K562 (cell line): ENCODE results near the gene BMP8B. TPM values are rescaled to one million over a fixed set of nuclear protein-coding genes. Genes with fewer than 3 reads are reported as not detected.

Source experiments
- BDP1 ChIP-seq: IDR thresholded peaks from 3 replicates; pipeline ENCODE4 v1.6.1; 2011; ENCODE audit not compliant: insufficient read length, insufficient read depth
- CEBPB ChIP-seq: fragments of 450-650 bp; IDR thresholded peaks from 2 replicates; pipeline ENCODE4 v1.6.1; 2016; ENCODE audit warnings: missing genetic modification characterization, missing compliant biosample characterization
- ELF2 ChIP-seq: fragments of 250-450 bp; sonication (Bioruptor Pico); IDR thresholded peaks from 2 replicates; pipeline ENCODE4 v1.5.0; 2021; ENCODE audit warnings: mild to moderate bottlenecking
- FIP1L1 ChIP-seq: fragments of 200-400 bp; formaldehyde crosslinking; IDR thresholded peaks from 2 replicates; pipeline ENCODE4 v1.6.1; 2018; ENCODE audit warnings: mild to moderate bottlenecking, low read depth, low read length; ENCODE audit not compliant: poor library complexity, severe bottlenecking
- KDM4B ChIP-seq, 2 experiments: fragments of 450-650 bp in 1 of 2; sonication (generic) in 1 of 2; IDR thresholded peaks; 2 replicates each; pipeline ENCODE4 v1.6.1; 2016 to 2017; ENCODE audit warnings: borderline replicate concordance in 2 of 2, antibody characterized with exemption in 1 of 2, low read depth in 1 of 2, mild to moderate bottlenecking in 1 of 2
- MCM5 ChIP-seq: fragments of 450-650 bp; IDR thresholded peaks from 2 replicates; pipeline ENCODE4 v1.6.1; 2016; ENCODE audit warnings: low read depth
- MTA2 ChIP-seq: fragments of 450-650 bp; IDR thresholded peaks from 2 replicates; pipeline ENCODE4 v1.6.1; 2016; ENCODE audit warnings: low read depth
- PHF20 ChIP-seq: fragments of 450-650 bp; IDR thresholded peaks from 2 replicates; pipeline ENCODE4 v1.6.1; 2018; ENCODE audit not compliant: partially characterized antibody
- POU5F1 ChIP-seq: fragments of 150-350 bp; IDR thresholded peaks from 2 replicates; pipeline ENCODE4 v1.6.1; 2014; ENCODE audit warnings: borderline replicate concordance, low read length, low read depth, mild to moderate bottlenecking; ENCODE audit not compliant: partially characterized antibody
- SRSF3 ChIP-seq: fragments of 200-400 bp; formaldehyde crosslinking; IDR thresholded peaks from 2 replicates; pipeline ENCODE4 v1.6.1; 2016; ENCODE audit warnings: mild to moderate bottlenecking, low read length, moderate library complexity; ENCODE audit not compliant: insufficient read depth
- TBP ChIP-seq: optimal IDR thresholded peaks from 2 replicates; pipeline ENCODE3; 2011; ENCODE audit warnings: low read depth, low read length, improper control_type of control experiment
- YBX1 ChIP-seq: fragments of 450-650 bp; IDR thresholded peaks from 2 replicates; pipeline ENCODE4 v1.7.1; 2016; ENCODE audit warnings: mild to moderate bottlenecking
- ZBTB1 ChIP-seq: sonication (generic); formaldehyde crosslinking; IDR thresholded peaks from 2 replicates; pipeline ENCODE4 v1.8.1; 2023; ENCODE audit warnings: missing genetic modification reagents, low read depth, mild to moderate bottlenecking, borderline replicate concordance
- ZNF239 ChIP-seq: fragments of 250-450 bp; sonication (Bioruptor Pico); IDR thresholded peaks from 2 replicates; pipeline ENCODE4 v1.4.0; 2020; ENCODE audit warnings: mild to moderate bottlenecking
- ZNF263 ChIP-seq: sonication (generic); formaldehyde crosslinking; IDR thresholded peaks from 2 replicates; pipeline ENCODE4 v1.8.0; 2022; ENCODE audit warnings: mild to moderate bottlenecking, missing genetic modification reagents, borderline replicate concordance
- ZNF668 ChIP-seq: fragments of 250-450 bp; sonication (Bioruptor Pico); IDR thresholded peaks from 2 replicates; pipeline ENCODE4 v1.8.0; 2022; ENCODE audit warnings: mild to moderate bottlenecking, inconsistent platforms
- ZNF695 ChIP-seq: fragments of 450-650 bp; formaldehyde crosslinking; IDR thresholded peaks from 2 replicates; pipeline ENCODE4 v1.4.0; 2020; ENCODE audit warnings: mild to moderate bottlenecking, moderate library complexity
- polyA plus RNA-seq, 8 experiments: library from polyadenylated mRNA; depleted of rRNA in 4 of 8; stranded (reverse) in 5 of 8; unstranded in 3 of 8; fragments of >200 nt; fragmentation: Nextera tagmentation in 2 of 8; fragmentation: Illumina TruSeq in 1 of 8; extraction: Ambion mirVana in 2 of 8; extraction: Trizol in 1 of 8; gene quantifications; 2 replicates each; pipeline versions ENCODE4 v1.2.1 to v1.2.3, GENCODE V29; 2011 to 2014; ENCODE audit warnings: inconsistent platforms in 1 of 8, missing spikeins in 1 of 8
- total RNA-seq, 7 experiments: library from RNA; depleted of rRNA in 6 of 7; stranded (reverse); fragments of >200 nt in 6 of 7; fragmentation: Illumina TruSeq in 2 of 7; extraction: Trizol in 2 of 7; gene quantifications; 2 replicates each; pipeline versions ENCODE4 v1.2.1 to v1.2.3, GENCODE V29; 2011 to 2021; ENCODE audit warnings: low replicate concordance in 1 of 7
- TF ChIP-seq, protein P1 (sequence below): fragments of 250-450 bp; sonication (Bioruptor Pico); IDR thresholded peaks from 2 replicates; pipeline ENCODE4 v1.4.0; 2020; ENCODE audit warnings: borderline replicate concordance
- TF ChIP-seq, protein P2 (sequence below): sonication (generic); formaldehyde crosslinking; IDR thresholded peaks from 2 replicates; pipeline ENCODE4 v1.8.0; 2022; ENCODE audit warnings: mild to moderate bottlenecking, missing genetic modification reagents
- TF ChIP-seq, protein P3 (sequence below), 2 experiments: IDR thresholded peaks; 2 replicates each; pipeline ENCODE4 v1.6.1; 2011; ENCODE audit warnings: borderline replicate concordance in 1 of 2, control low read depth in 1 of 2, low read depth in 1 of 2, low read length in 1 of 2, mild to moderate bottlenecking in 1 of 2, mixed read lengths in 1 of 2, moderate library complexity in 1 of 2; ENCODE audit not compliant: insufficient read depth in 1 of 2, insufficient read length in 1 of 2, poor library complexity in 1 of 2, severe bottlenecking in 1 of 2; ENCODE audit errors: extremely low read depth in 1 of 2
- TF ChIP-seq, protein P4 (sequence below): fragments of 250-450 bp; sonication (Bioruptor Pico); IDR thresholded peaks from 2 replicates; pipeline ENCODE4 v1.8.0; 2021; ENCODE audit warnings: moderate library complexity, mild to moderate bottlenecking, inconsistent platforms

BMP8B gene
- total and polyA plus RNA-seq, 9 of the 15 experiments (the other 6 are each of a cell fraction or from before 2014, with no cell fraction given) = 0.03 to 0.33 (median 0.14) TPM

DNA sequence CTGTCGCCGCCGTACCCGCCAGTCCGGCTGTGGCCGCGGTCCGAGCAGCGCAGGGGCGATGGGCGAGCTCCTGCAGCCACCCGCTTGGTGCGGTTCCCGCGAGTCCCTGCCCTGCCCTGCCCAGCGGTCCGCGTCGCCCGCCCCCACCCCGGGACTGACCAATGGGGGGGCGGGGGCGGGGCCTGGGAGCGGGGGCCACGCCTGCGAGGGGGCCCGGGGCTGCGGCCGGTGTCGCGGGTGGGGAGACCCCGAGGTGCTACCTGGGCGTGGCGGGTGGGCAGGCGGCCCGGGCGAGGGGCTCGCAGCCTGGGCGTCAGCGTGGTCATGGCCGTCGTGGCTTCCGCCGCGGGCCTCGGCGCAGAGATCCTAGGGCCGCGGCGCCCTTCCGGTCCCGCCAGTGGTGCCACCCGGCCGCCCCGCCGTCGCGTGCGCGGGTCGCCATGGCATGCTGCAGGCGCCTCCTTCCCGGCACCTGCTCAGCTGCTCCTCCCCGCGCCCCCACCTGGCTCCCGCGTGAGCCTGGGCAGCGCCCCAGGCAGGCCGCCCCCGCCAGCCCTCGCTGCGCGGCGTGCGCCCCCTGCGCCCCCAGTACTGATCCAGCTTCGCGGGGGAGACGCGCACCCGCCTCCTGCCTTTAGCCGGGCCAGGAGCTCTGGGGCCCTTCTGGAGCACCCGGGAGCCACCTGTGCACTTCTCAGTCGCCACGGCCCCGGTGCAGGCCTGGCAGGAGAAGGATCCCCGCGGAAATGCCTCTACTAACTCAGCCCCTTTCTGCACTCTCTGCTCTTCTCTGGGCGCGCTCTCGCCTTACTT, at the start of gene BMP8B (continued):
- TF ChIP-seq ZNF239 (CRISPR knock-in tag) = no peak
- TF ChIP-seq, protein P1, sequence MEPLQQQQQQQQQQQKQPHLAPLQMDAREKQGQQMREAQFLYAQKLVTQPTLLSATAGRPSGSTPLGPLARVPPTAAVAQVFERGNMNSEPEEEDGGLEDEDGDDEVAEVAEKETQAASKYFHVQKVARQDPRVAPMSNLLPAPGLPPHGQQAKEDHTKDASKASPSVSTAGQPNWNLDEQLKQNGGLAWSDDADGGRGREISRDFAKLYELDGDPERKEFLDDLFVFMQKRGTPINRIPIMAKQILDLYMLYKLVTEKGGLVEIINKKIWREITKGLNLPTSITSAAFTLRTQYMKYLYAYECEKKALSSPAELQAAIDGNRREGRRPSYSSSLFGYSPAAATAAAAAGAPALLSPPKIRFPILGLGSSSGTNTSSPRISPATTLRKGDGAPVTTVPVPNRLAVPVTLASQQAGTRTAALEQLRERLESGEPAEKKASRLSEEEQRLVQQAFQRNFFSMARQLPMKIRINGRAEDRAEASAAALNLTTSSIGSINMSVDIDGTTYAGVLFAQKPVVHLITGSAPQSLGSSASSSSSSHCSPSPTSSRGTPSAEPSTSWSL (CRISPR knock-in tag) = no peak
- TF ChIP-seq ELF2 = no peak
- TF ChIP-seq, protein P2, sequence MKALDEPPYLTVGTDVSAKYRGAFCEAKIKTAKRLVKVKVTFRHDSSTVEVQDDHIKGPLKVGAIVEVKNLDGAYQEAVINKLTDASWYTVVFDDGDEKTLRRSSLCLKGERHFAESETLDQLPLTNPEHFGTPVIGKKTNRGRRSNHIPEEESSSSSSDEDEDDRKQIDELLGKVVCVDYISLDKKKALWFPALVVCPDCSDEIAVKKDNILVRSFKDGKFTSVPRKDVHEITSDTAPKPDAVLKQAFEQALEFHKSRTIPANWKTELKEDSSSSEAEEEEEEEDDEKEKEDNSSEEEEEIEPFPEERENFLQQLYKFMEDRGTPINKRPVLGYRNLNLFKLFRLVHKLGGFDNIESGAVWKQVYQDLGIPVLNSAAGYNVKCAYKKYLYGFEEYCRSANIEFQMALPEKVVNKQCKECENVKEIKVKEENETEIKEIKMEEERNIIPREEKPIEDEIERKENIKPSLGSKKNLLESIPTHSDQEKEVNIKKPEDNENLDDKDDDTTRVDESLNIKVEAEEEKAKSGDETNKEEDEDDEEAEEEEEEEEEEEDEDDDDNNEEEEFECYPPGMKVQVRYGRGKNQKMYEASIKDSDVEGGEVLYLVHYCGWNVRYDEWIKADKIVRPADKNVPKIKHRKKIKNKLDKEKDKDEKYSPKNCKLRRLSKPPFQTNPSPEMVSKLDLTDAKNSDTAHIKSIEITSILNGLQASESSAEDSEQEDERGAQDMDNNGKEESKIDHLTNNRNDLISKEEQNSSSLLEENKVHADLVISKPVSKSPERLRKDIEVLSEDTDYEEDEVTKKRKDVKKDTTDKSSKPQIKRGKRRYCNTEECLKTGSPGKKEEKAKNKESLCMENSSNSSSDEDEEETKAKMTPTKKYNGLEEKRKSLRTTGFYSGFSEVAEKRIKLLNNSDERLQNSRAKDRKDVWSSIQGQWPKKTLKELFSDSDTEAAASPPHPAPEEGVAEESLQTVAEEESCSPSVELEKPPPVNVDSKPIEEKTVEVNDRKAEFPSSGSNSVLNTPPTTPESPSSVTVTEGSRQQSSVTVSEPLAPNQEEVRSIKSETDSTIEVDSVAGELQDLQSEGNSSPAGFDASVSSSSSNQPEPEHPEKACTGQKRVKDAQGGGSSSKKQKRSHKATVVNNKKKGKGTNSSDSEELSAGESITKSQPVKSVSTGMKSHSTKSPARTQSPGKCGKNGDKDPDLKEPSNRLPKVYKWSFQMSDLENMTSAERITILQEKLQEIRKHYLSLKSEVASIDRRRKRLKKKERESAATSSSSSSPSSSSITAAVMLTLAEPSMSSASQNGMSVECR (CRISPR knock-in tag) = peak; percentile 68
- TF ChIP-seq KDM4B (IDR thresholded peaks at IDR 0.05; ENCODE audit: borderline replicate concordance in 2 of 2, low read depth in 1 of 2) = no peak; a peak in 1 of 4 replicates
- TF ChIP-seq CEBPB (tag) = no peak
- TF ChIP-seq MTA2 = no peak
- no peak for TF ChIP-seq PHF20
- no peak for TF ChIP-seq YBX1
- no peak for TF ChIP-seq TBP
- TF ChIP-seq MCM5 = no peak
- no peak for TF ChIP-seq BDP1
- TF ChIP-seq ZNF263 = peak; percentile 22; the same call in 1 of the 2 replicates
- TF ChIP-seq, protein P3, sequence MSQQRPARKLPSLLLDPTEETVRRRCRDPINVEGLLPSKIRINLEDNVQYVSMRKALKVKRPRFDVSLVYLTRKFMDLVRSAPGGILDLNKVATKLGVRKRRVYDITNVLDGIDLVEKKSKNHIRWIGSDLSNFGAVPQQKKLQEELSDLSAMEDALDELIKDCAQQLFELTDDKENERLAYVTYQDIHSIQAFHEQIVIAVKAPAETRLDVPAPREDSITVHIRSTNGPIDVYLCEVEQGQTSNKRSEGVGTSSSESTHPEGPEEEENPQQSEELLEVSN (IDR thresholded peaks at IDR 0.05; ENCODE audit: borderline replicate concordance in 1 of 2, extremely low read depth in 1 of 2, insufficient read depth in 1 of 2, insufficient read length in 1 of 2, low read depth in 1 of 2, low read length in 1 of 2, poor library complexity in 1 of 2, severe bottlenecking in 1 of 2) = peak; percentile 90 to 97
- no peak for TF ChIP-seq FIP1L1
- no peak for TF ChIP-seq ZNF668 (CRISPR knock-in tag)
- no peak for TF ChIP-seq POU5F1
- TF ChIP-seq, protein P4, sequence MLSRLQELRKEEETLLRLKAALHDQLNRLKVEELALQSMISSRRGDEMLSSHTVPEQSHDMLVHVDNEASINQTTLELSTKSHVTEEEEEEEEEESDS = no peak
- peak; percentile 70 for TF ChIP-seq ZBTB1 (CRISPR knock-in tag)
- no peak for TF ChIP-seq ZNF695 (CRISPR knock-in tag)
- no peak for TF ChIP-seq SRSF3
